Measurements from ENCODE around the gene DGCR2. TPM values are rescaled to one million over a fixed set of nuclear protein-coding genes. Genes with fewer than 3 reads are reported as not detected.

Gene DGCR2
- total and polyA plus RNA-seq, 2 experiments from 2014 or later, result 18.5 to 83.0 TPM

GRCh38 chr22:19002684-19003038 is 119.6 kb downstream of the DGCR2 start:
- Histone ChIP-seq H3K36me3 (ENCODE audit: insufficient read depth) (no peaks in the 10 kb centered on the region), H3K79me2 (replicated peaks; ENCODE audit: insufficient read depth) (no peaks in the 10 kb centered on the region), H3K9me2 (ENCODE audit: insufficient read depth) (no peaks in the 10 kb centered on the region), H3K4me2 (no peak overlapping the region), H3K27me3 (ENCODE audit: insufficient read depth) (no peaks in the 10 kb centered on the region), H3K27ac (ENCODE audit: low read depth) (no peak overlapping the region), H3F3A (replicated peaks; ENCODE audit: low read depth) (no peaks in the 10 kb centered on the region), H3K4me3 (no peak overlapping the region), H3K4me1 (ENCODE audit: insufficient read depth) (no peaks in the 10 kb centered on the region), H2AFZ (no peak overlapping the region), H4K20me1 (replicated peaks; ENCODE audit: insufficient read depth) (no peaks in the 10 kb centered on the region)
- Mint-ChIP-seq H3K36me3 (ENCODE audit: low read depth) (no peaks in the 10 kb centered on the region), H3K27ac (no peak overlapping the region), H3K9me3 (no peaks in the 10 kb centered on the region), H3K4me3 (no peak overlapping the region), H3K27me3 (ENCODE audit: insufficient read depth, low read depth, poor library complexity) (no peaks in the 10 kb centered on the region), H3K4me1 (no peaks in the 10 kb centered on the region)
- TF ChIP-seq ZNF462 (CRISPR knock-in tag; IDR thresholded peaks at IDR 0.05) (no peak), NANOG (IDR thresholded peaks at IDR 0.05; ENCODE audit: borderline replicate concordance) (no peak), CREB1 (CRISPR knock-in tag; IDR thresholded peaks at IDR 0.05; ENCODE audit: low read depth) (no peak), EZH2phosphoT487 (IDR thresholded peaks at IDR 0.05; ENCODE audit: unreplicated experiment) (no peak), EZH2 (IDR thresholded peaks at IDR 0.05; ENCODE audit: low read depth, unreplicated experiment) (no peak), REST (IDR thresholded peaks at IDR 0.05; ENCODE audit: unreplicated experiment) (no peak), STAT1 (IDR thresholded peaks at IDR 0.05; ENCODE audit: unreplicated experiment) (no peak), JUNB (IDR thresholded peaks at IDR 0.05; ENCODE audit: unreplicated experiment) (no peak), POLR2AphosphoS5 (IDR thresholded peaks at IDR 0.05; ENCODE audit: low read depth) (no peak), CTCF (conservative IDR thresholded peaks at IDR 0.05; ENCODE audit: low read depth in 2 of 2) (no peak), ETS1 (IDR thresholded peaks at IDR 0.05) (no peak), ZNF114 (CRISPR knock-in tag; IDR thresholded peaks at IDR 0.05) (no peak), ZNF331 (CRISPR knock-in tag; IDR thresholded peaks at IDR 0.05; ENCODE audit: low read depth) (no peak)
- no peak for ATAC-seq
- DNase-seq (ENCODE audit: low spot score), result no peak

Measured in GM23338 (cell line).